HEK293 (cell line): ENCODE measurements around the gene AKAP17A.

Source experiments
- BCL6B ChIP-seq: fragments of 450-650 bp; formaldehyde crosslinking; IDR thresholded peaks from 2 replicates; pipeline ENCODE4 v1.5.1; 2017; ENCODE audit warnings: missing biosample characterization, missing genetic modification characterization
- CTCF ChIP-seq: fragments of 450-650 bp; formaldehyde crosslinking; IDR thresholded peaks from 2 replicates; pipeline ENCODE4 v1.5.1; 2016; ENCODE audit warnings: missing biosample characterization, missing genetic modification characterization
- HOXD13 ChIP-seq: sonication (generic); formaldehyde crosslinking; IDR thresholded peaks from 2 replicates; pipeline ENCODE4 v1.8.0; 2022; ENCODE audit warnings: missing genetic modification reagents, borderline replicate concordance
- IKZF3 ChIP-seq: fragments of 450-650 bp; IDR thresholded peaks from 2 replicates; pipeline ENCODE4 v1.5.0; 2018; ENCODE audit warnings: missing biosample characterization, mild to moderate bottlenecking, missing genetic modification characterization, moderate library complexity
- KLF1 ChIP-seq: fragments of 450-650 bp; formaldehyde crosslinking; IDR thresholded peaks from 2 replicates; pipeline ENCODE4 v1.5.1; 2016; ENCODE audit warnings: missing biosample characterization, missing genetic modification characterization
- MEIS1 ChIP-seq: sonication (generic); formaldehyde crosslinking; IDR thresholded peaks from 2 replicates; pipeline ENCODE4 v1.8.1; 2022; ENCODE audit warnings: missing genetic modification reagents, mild to moderate bottlenecking, borderline replicate concordance
- PRDM1 ChIP-seq: fragments of 450-650 bp; formaldehyde crosslinking; IDR thresholded peaks from 2 replicates; pipeline ENCODE4; 2016; ENCODE audit warnings: missing biosample characterization, missing genetic modification characterization
- RBAK ChIP-seq: fragments of 450-650 bp; formaldehyde crosslinking; IDR thresholded peaks from 2 replicates; pipeline ENCODE4 v1.5.1; 2016; ENCODE audit warnings: missing biosample characterization, missing genetic modification characterization
- WT1 ChIP-seq: fragments of 450-650 bp; formaldehyde crosslinking; IDR thresholded peaks from 2 replicates; pipeline ENCODE4 v1.5.1; 2016; ENCODE audit warnings: missing biosample characterization, missing genetic modification characterization
- ZBTB17 ChIP-seq: fragments of 450-650 bp; formaldehyde crosslinking; IDR thresholded peaks from 2 replicates; pipeline ENCODE4 v1.5.1; 2016; ENCODE audit warnings: missing biosample characterization, missing genetic modification characterization
- ZBTB20 ChIP-seq: fragments of 450-650 bp; formaldehyde crosslinking; IDR thresholded peaks from 2 replicates; pipeline ENCODE4 v1.5.1; 2016; ENCODE audit warnings: missing biosample characterization, missing genetic modification characterization
- ZBTB44 ChIP-seq: fragments of 450-650 bp; IDR thresholded peaks from 2 replicates; pipeline ENCODE4 v1.5.1; 2018; ENCODE audit warnings: missing biosample characterization, mild to moderate bottlenecking, missing genetic modification characterization
- ZFHX2 ChIP-seq: fragments of 450-650 bp; formaldehyde crosslinking; conservative IDR thresholded peaks from 2 replicates; pipeline ENCODE4 v1.5.1; 2016; ENCODE audit warnings: missing biosample characterization, missing genetic modification characterization
- ZNF148 ChIP-seq: fragments of 450-650 bp; formaldehyde crosslinking; IDR thresholded peaks from 2 replicates; pipeline ENCODE4 v1.5.0; 2017; ENCODE audit warnings: missing biosample characterization, missing genetic modification characterization, borderline replicate concordance
- ZNF155 ChIP-seq: fragments of 450-650 bp; formaldehyde crosslinking; IDR thresholded peaks from 2 replicates; pipeline ENCODE4 v1.5.1; 2016; ENCODE audit warnings: missing biosample characterization, missing genetic modification characterization
- ZNF157 ChIP-seq: fragments of 450-650 bp; formaldehyde crosslinking; IDR thresholded peaks from 2 replicates; pipeline ENCODE4 v1.5.1; 2016; ENCODE audit warnings: missing biosample characterization, missing genetic modification characterization
- ZNF16 ChIP-seq: fragments of 450-650 bp; formaldehyde crosslinking; IDR thresholded peaks from 2 replicates; pipeline ENCODE4 v1.5.1; 2016; ENCODE audit warnings: low read depth, missing biosample characterization, missing genetic modification characterization
- ZNF211 ChIP-seq: fragments of 450-650 bp; formaldehyde crosslinking; IDR thresholded peaks from 2 replicates; pipeline ENCODE4 v1.5.1; 2016; ENCODE audit warnings: low read depth, missing biosample characterization, missing genetic modification characterization
- ZNF221 ChIP-seq: fragments of 450-650 bp; formaldehyde crosslinking; IDR thresholded peaks from 2 replicates; pipeline ENCODE4 v1.5.1; 2017; ENCODE audit warnings: missing biosample characterization, missing genetic modification characterization, borderline replicate concordance
- ZNF24 ChIP-seq: fragments of 450-650 bp; formaldehyde crosslinking; IDR thresholded peaks from 2 replicates; pipeline ENCODE4 v1.5.1; 2016; ENCODE audit warnings: missing biosample characterization, missing genetic modification characterization
- ZNF341 ChIP-seq: fragments of 450-650 bp; formaldehyde crosslinking; IDR thresholded peaks from 2 replicates; pipeline ENCODE4; 2016; ENCODE audit warnings: low read depth, missing biosample characterization, missing genetic modification characterization
- ZNF354C ChIP-seq: fragments of 450-650 bp; formaldehyde crosslinking; IDR thresholded peaks from 2 replicates; pipeline ENCODE4 v1.5.1; 2016; ENCODE audit warnings: missing biosample characterization, missing genetic modification characterization, low read depth, borderline replicate concordance
- ZNF398 ChIP-seq: fragments of 450-650 bp; formaldehyde crosslinking; IDR thresholded peaks from 2 replicates; pipeline ENCODE4 v1.5.1; 2017; ENCODE audit warnings: missing biosample characterization, missing genetic modification characterization
- ZNF473 ChIP-seq: fragments of 450-650 bp; formaldehyde crosslinking; IDR thresholded peaks from 2 replicates; pipeline ENCODE4 v1.5.1; 2017; ENCODE audit warnings: missing biosample characterization, missing genetic modification characterization
- ZNF501 ChIP-seq: fragments of 450-650 bp; formaldehyde crosslinking; IDR thresholded peaks from 2 replicates; pipeline ENCODE4 v1.5.1; 2016; ENCODE audit warnings: missing biosample characterization, missing genetic modification characterization
- ZNF610 ChIP-seq: fragments of 450-650 bp; formaldehyde crosslinking; IDR thresholded peaks from 2 replicates; pipeline ENCODE4 v1.5.1; 2016; ENCODE audit warnings: missing biosample characterization, missing genetic modification characterization, borderline replicate concordance
- ZNF621 ChIP-seq: fragments of 450-650 bp; formaldehyde crosslinking; IDR thresholded peaks from 2 replicates; pipeline ENCODE4 v1.5.1; 2017; ENCODE audit warnings: missing biosample characterization, missing genetic modification characterization
- ZNF670 ChIP-seq: fragments of 450-650 bp; formaldehyde crosslinking; IDR thresholded peaks from 2 replicates; pipeline ENCODE4 v1.5.1; 2016; ENCODE audit warnings: missing biosample characterization, missing genetic modification characterization, low read depth
- ZNF830 ChIP-seq: fragments of 450-650 bp; IDR thresholded peaks from 2 replicates; pipeline ENCODE4 v1.5.0; 2018; ENCODE audit warnings: missing biosample characterization, missing genetic modification characterization, low read depth, mild to moderate bottlenecking, moderate library complexity
- ZSCAN5A ChIP-seq: fragments of 450-650 bp; formaldehyde crosslinking; IDR thresholded peaks from 2 replicates; pipeline ENCODE4 v1.5.1; 2016; ENCODE audit warnings: missing biosample characterization, missing genetic modification characterization

The AKAP17A gene

GRCh38 chrX:1582686-1583437 is 8.5 kb upstream of the AKAP17A start (continued):
- TF ChIP-seq ZBTB44 (tag by site-specific recombination), result no peak
- peak; percentile 14; the same call in 1 of the 2 replicates for TF ChIP-seq PRDM1 (tag by site-specific recombination)
- TF ChIP-seq ZNF211 (tag by site-specific recombination), result no peak
- no peak for TF ChIP-seq CTCF
- no peak for TF ChIP-seq ZNF830
- no peak; the same call in 1 of the 2 replicates for TF ChIP-seq ZNF24 (tag by site-specific recombination)
- TF ChIP-seq HOXD13 (CRISPR knock-in tag), result no peak
- TF ChIP-seq ZFHX2, result no peak
- no peak for TF ChIP-seq ZNF473
- TF ChIP-seq WT1 (tag by site-specific recombination), result no peak
- no peak for TF ChIP-seq ZNF501
- TF ChIP-seq ZNF398 (tag by site-specific recombination), result peak; percentile 50; the same call in 1 of the 2 replicates
- TF ChIP-seq ZSCAN5A (tag by site-specific recombination), result no peak
- TF ChIP-seq ZNF157 (tag by site-specific recombination), result no peak
- peak; percentile 74; the same call in 1 of the 2 replicates for TF ChIP-seq ZBTB17 (tag by site-specific recombination)
- TF ChIP-seq ZNF341 (tag by site-specific recombination), result peak; percentile 49
- no peak for TF ChIP-seq ZNF155
- TF ChIP-seq RBAK (tag by site-specific recombination), result no peak
- TF ChIP-seq ZNF670 (tag by site-specific recombination), result no peak
- no peak for TF ChIP-seq ZNF621
- no peak for TF ChIP-seq ZNF354C (tag by site-specific recombination)
- peak; percentile 88 for TF ChIP-seq ZBTB20 (tag by site-specific recombination)
- TF ChIP-seq ZNF610 (tag by site-specific recombination), result no peak
- TF ChIP-seq IKZF3 (tag by site-specific recombination), result peak; percentile 69
- TF ChIP-seq ZNF148 (tag by site-specific recombination), result no peak
- no peak for TF ChIP-seq MEIS1 (CRISPR knock-in tag)
- no peak for TF ChIP-seq ZNF221 (tag by site-specific recombination)
- TF ChIP-seq BCL6B (tag by site-specific recombination), result no peak
- no peak for TF ChIP-seq KLF1 (tag by site-specific recombination)
- TF ChIP-seq ZNF16, result no peak
